Glutamatergic neuron (in vitro differentiated cells): ENCODE measurements around the gene CREG2. TPM values are rescaled to one million over a fixed set of nuclear protein-coding genes. Genes with fewer than 3 reads are reported as not detected.

Source experiments
- DNase-seq: peaks from one replicate; pipeline ENCODE4 v3.0.0; 2022
- H3K27ac Mint-ChIP-seq: one replicate; pipeline ENCODE4 v1.8.0; 2020; ENCODE audit warnings: mild to moderate bottlenecking, mixed read lengths, inconsistent platforms; ENCODE audit not compliant: unreplicated experiment
- H3K27me3 Mint-ChIP-seq: one replicate; pipeline ENCODE4 v1.8.0; 2020; ENCODE audit warnings: mild to moderate bottlenecking, moderate library complexity, mixed read lengths, inconsistent platforms; ENCODE audit not compliant: unreplicated experiment
- H3K36me3 Mint-ChIP-seq: one replicate; pipeline ENCODE4 v1.8.0; 2020; ENCODE audit warnings: mild to moderate bottlenecking, mixed read lengths, inconsistent platforms; ENCODE audit not compliant: unreplicated experiment
- H3K4me1 Mint-ChIP-seq: one replicate; pipeline ENCODE4 v1.8.0; 2020; ENCODE audit warnings: mild to moderate bottlenecking, low read depth, mixed read lengths, inconsistent platforms; ENCODE audit not compliant: unreplicated experiment
- H3K4me3 Mint-ChIP-seq: one replicate; pipeline ENCODE4 v1.8.0; 2020; ENCODE audit warnings: mild to moderate bottlenecking, mixed read lengths, inconsistent platforms; ENCODE audit not compliant: unreplicated experiment
- H3K9me3 Mint-ChIP-seq: one replicate; pipeline ENCODE4 v1.8.0; 2020; ENCODE audit warnings: mild to moderate bottlenecking, moderate library complexity, mixed read lengths, inconsistent platforms; ENCODE audit not compliant: unreplicated experiment
- total RNA-seq: library from RNA; stranded (reverse); fragmentation: NEBNext Ultra II Directional; extraction: Animal tissue kit (Norgen Biotek cat#: 25700); gene quantifications from one replicate; pipeline ENCODE4 v1.2.1, GENCODE V29; 2021; ENCODE audit not compliant: unreplicated experiment
- TF ChIP-seq, protein P1 (sequence below): fragments of 200-600 bp; sonication (generic); IDR thresholded peaks from one replicate; pipeline ENCODE4 v1.5.0; 2021; ENCODE audit not compliant: partially characterized antibody, unreplicated experiment

Gene CREG2
- total RNA-seq, 1 donor from 2014 or later = 1.3 TPM

DNA sequence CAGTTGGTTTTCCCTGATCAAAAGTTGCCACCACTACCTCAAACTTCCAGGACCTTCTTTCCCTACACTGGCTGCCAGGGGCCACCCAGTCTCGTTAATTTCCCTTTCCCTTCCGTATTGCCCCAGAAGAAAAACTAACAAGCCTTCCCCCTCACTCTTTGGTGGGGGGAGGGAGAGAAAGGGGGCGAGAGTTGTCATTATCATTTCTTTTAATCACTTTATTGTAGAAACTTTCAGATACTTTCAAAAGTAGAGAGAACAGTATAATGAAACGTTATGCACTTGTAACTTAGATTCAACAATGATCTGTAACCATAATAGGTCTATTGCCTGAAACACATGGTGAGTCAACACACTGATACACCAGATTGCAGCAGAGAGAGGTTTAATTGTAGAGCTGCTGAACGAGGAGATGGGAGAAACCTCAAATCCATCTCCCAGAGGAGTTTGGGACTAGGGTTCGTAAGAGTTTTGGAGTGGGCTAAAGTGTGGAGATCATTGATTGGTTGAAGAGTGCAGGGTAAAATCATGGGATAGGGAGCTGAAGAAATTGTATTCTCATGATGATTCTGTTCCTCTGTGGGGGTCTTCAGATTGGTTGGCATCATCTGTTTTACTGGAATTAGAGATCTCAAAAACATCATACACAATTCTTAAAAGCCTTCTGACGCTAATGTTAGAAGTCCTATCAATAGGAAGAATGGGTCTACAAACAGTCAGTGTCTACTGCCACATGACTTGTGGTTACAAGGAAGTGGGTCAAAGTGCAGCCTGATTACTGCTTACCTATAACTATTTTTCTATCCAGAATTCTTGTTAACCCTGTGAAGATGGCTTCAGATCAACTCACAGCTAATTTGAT is 76.2 kb downstream of the CREG2 start:
- Mint-ChIP-seq H3K4me3 (no peak overlapping the region), H3K36me3 (peaks cover 4% of the 10 kb centered on the region), H3K4me1 (peaks cover 12% of the 10 kb centered on the region), H3K27me3 (peaks cover 1% of the 10 kb centered on the region), H3K9me3 (peaks cover 11% of the 10 kb centered on the region), H3K27ac (no peak overlapping the region)
- TF ChIP-seq, protein P1, sequence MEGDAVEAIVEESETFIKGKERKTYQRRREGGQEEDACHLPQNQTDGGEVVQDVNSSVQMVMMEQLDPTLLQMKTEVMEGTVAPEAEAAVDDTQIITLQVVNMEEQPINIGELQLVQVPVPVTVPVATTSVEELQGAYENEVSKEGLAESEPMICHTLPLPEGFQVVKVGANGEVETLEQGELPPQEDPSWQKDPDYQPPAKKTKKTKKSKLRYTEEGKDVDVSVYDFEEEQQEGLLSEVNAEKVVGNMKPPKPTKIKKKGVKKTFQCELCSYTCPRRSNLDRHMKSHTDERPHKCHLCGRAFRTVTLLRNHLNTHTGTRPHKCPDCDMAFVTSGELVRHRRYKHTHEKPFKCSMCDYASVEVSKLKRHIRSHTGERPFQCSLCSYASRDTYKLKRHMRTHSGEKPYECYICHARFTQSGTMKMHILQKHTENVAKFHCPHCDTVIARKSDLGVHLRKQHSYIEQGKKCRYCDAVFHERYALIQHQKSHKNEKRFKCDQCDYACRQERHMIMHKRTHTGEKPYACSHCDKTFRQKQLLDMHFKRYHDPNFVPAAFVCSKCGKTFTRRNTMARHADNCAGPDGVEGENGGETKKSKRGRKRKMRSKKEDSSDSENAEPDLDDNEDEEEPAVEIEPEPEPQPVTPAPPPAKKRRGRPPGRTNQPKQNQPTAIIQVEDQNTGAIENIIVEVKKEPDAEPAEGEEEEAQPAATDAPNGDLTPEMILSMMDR = no peak
- no peak for DNase-seq

DNA sequence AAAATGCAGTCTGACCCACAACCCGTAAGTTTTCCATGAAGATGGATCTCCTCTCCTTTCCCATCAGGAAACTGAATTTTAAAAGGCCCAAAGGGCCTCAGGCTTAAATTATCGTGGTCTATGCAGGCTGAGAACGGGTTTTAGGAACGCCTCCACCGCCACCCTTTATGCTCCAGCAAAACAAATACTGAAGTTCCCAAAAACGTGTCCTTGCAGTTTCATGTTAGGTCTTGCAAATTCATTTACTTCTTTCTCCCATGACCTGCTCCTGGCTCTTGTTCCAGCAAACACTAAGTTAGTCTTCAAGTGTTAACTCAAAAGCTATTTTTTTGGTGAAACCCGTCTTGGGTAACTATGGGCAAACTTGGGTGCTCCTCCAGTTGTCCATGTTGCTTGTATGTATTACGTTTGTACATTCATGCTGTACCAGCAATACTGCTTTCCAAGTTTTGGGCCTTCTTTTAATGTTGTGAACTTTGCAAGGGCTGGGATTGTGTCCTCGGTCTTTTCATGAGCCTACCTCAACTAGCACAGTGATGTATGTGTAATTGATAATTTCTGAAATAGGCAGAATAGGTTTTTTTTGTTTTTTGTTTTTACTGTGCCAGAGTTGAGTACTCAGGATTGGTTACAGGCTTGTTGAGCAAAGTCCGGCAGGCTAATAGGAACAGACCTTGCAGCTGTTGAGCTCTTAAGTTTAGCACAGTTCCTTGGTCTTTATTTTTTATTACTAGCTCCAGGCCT is 77.0 kb downstream of the CREG2 start:
- H3K27me3 Mint-ChIP-seq = peaks cover 1% of the 10 kb centered on the region
- DNase-seq = no peak
- peaks cover 11% of the 10 kb centered on the region for H3K9me3 Mint-ChIP-seq
- peaks cover 4% of the 10 kb centered on the region for H3K36me3 Mint-ChIP-seq
- no peak overlapping the region for H3K4me3 Mint-ChIP-seq
- H3K4me1 Mint-ChIP-seq = peaks cover 20% of the 10 kb centered on the region
- TF ChIP-seq, protein P1 = no peak
- no peak overlapping the region for H3K27ac Mint-ChIP-seq

DNA sequence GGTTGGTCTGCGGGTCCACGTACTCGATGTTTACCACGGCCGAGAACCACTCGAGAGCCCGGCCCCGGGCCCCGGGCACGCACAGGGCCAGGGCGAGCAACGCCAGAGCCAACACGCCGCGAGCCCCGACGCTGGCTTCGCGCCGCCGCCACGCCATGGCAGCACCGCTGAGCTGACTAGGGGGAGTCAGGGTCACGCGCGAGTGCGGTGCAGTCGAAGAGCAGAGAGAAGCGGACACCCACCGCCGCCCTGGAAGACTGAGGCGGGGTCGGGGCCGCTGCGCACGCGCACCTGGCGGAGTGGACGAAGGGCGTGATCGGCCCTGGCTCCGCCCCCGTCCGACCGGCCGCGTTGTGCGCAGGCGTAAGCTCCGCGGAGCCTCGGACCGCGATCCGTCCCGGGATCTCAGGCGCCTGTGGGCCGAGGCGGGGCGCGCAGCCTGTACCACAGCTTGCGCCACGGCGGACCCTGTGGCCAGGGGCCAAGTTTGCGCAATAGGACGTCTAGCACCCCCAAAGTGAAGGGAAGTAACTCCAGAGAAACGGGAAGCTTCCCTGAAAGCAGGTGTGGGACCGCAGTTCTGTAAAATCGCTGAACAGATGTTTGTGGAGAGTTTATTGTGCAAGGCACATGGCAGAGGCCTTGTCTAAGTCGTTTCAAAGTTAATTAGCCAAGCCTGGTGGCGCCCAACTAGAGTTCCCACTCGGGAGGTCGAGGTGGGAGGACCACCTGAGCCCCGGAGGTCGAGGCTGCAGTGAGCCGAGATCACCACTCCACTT is 78.7 kb downstream of the CREG2 start, which contains the start of gene RNF149:
RNF149 (minus strand) TSS at position 270 of the 779 bp plus-strand sequence; CDS start at position 157, 113 bp downstream.
- Mint-ChIP-seq H3K36me3 (peaks cover 4% of the 10 kb centered on the region), H3K27ac (peak within 1 kb of the TSS; percentile 82), H3K4me1 (peaks cover 21% of the 10 kb centered on the region)

DNA sequence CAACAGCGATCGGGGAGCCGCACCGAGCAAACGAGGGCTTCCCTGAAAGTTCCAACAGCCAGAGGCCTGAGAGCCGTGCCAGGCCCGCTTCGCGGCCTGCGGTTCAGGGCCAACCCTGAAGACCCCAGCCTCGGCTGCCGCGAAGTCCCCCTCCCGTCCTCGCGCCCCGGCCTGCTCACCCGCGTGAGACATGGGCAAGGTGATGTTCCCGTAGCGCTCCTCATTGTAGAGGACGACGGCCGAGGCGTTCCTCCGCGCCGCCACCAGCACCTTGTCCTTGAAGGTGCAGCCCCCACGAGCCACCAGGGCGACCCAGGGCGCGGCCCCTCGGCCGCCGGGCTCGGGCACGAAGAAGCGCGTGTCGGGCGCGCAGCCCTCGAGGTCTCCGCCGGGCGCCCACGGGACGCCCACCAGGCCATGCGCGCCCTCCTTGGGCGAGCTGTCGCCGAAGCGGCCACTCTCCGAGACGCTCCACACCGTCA is 79.3 kb downstream of the CREG2 start:
- H3K4me3 Mint-ChIP-seq = peak overlapping the region; percentile 90
- peak; percentile 57 for DNase-seq
- H3K9me3 Mint-ChIP-seq = peaks cover 11% of the 10 kb centered on the region
- H3K27ac Mint-ChIP-seq = peak overlapping the region; percentile 49
- TF ChIP-seq, protein P1 = no peak
- peaks cover 21% of the 10 kb centered on the region for H3K4me1 Mint-ChIP-seq
- peaks cover 1% of the 10 kb centered on the region for H3K27me3 Mint-ChIP-seq
- peaks cover 4% of the 10 kb centered on the region for H3K36me3 Mint-ChIP-seq

More for the DNA sequence above, 78.7 kb downstream of the CREG2 start, which contains the start of gene RNF149:
- TF ChIP-seq, protein P1 = no peak
- DNase-seq = peak; percentile 96
- H3K27me3 Mint-ChIP-seq = peaks cover 1% of the 10 kb centered on the region
- H3K4me3 Mint-ChIP-seq = peak within 1 kb of the TSS; percentile 90
- H3K9me3 Mint-ChIP-seq = peaks cover 11% of the 10 kb centered on the region
